ENCODE data around the gene SMIM34.
"Not testable (repeated sequence)": the region's sequence is repeated elsewhere in the genome, so short reads cannot be mapped to it uniquely, and the experiment has no call there.

Gene SMIM34, protein sequence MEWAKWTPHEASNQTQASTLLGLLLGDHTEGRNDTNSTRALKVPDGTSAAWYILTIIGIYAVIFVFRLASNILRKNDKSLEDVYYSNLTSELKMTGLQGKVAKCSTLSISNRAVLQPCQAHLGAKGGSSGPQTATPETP

GRCh38 chr21:34423805-34424204, at the start of gene SMIM34:
SMIM34 (minus strand) TSS chr21:34423951; CDS start chr21:34423839, 112 bp downstream.
- not testable (repeated sequence) for DNase-seq

- not testable (repeated sequence) for DNase-seq
Measured at GRCh38 chr21:34467333-34467732, 43.6 kb upstream of the SMIM34 start.

DNA sequence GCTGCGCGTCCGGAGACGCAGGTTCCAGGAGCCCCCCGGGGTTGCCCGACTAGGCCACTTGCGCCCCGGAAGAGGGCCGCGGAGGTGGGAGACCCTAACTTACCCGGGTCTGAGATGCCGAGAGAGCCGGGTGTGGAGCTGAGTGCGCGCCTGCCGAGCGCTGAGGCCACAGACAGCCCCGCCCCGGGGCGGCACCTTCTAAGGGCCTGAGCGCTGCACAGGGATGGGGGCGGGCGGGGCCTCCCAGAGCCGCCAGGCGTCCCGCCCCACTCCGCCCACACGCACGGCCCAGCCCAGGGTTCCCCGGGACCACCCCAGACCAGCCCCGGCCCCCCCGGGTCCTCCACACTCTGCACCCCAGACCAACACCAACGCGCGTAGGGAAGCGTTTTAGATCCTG, 35.7 kb upstream of the SMIM34 start:
- DNase-seq = not testable (repeated sequence)

DNA sequence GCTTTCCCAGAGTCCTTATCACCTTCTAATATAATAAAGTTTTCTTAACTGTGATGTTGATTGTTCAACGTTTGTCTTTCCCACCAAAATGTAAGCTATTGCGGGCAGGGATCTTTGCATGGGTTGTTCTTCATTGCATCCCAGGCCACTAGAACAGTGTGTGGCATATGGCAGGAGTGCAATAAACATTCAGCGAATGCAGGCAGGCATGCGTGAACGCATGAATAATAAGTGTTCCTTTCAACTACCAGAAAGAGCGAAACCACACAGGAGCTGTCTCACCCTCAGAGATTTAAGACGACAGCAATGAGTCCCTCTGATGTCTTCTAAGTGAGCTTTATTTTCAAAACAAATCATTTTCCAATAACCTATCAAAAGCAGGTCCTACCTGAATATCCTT, 34.5 kb upstream of the SMIM34 start:
- DNase-seq = not testable (repeated sequence)

GRCh38 chr21:34456180-34456579, 32.4 kb upstream of the SMIM34 start:
- DNase-seq = not testable (repeated sequence)

DNA sequence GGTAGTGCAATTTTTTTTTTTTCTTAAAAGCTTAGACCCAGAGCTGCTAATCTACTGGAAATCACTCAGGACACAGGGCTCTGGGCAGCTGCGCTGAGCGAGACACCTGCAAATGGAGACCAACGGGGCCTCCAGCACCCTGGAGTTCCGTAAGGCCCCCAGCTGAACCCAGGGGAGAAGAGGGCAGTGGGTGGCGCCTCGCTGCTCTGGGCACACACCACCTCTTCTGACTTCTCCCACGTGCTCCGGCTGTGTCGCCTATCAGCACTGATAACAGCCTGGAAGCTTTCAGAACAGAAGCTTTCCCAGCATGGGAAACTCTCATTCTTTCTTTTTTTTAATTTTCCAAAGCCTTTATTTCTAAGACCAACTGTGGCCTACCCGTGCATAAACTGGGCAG, 31.9 kb upstream of the SMIM34 start:
- DNase-seq = not testable (repeated sequence)

- DNase-seq = not testable (repeated sequence)
Measured at GRCh38 chr21:34447018-34447417, 23.3 kb upstream of the SMIM34 start.

GRCh38 chr21:34443486-34443885, 19.7 kb upstream of the SMIM34 start:
- not testable (repeated sequence) for DNase-seq

DNA sequence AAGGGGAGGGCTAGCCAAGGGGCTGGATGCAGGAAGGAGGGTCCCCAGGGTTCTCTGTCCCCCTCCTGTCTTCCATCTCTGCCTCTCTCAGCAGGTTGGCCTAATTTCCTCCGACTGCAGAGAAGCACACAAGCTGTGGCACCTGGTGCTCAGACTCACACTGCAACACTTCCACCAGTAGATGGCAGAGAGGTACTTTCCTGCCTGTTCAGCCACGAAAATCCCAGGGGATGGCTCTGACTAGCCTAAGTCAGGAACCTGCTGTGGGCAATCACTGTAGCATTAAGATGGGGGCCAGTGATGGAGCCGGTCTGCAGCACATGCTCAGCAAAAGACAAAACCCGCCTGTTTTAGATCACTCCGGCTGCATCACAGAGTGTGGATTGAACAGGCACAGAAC, 6.0 kb upstream of the SMIM34 start:
- not testable (repeated sequence) for DNase-seq

- not testable (repeated sequence) for DNase-seq
Measured at GRCh38 chr21:34428441-34428840, 4.7 kb upstream of the SMIM34 start.

GRCh38 chr21:34427339-34427738, 3.6 kb upstream of the SMIM34 start:
- DNase-seq = not testable (repeated sequence)

DNA sequence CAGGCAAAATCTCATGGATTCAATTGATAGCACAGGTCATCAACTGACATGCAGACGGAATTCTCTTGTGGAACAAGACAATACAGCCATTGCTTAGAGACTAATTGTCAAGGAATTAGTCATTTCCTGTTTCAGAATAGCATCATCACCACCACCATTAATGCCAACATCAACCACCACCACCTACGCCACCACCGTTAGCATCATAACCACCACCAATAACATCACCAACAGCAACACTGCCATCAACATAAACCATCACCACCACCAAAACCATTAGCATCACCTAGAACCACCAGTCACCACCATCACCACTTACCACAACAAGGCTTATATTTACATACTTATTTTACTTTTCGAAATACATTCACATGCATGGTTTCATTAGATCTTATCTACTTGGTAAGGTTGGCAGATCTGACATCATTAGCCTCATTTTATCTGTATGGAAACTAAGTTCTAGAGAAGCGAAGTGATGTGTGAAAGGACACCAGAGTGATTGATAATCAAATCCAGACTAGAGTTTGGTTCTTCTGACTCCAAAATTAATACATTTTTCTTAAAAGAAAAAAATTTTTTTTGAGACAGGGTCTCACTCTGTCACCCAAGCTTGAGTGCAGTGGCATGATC, 6.2 kb downstream of the SMIM34 start:
- not testable (repeated sequence) for DNase-seq

GRCh38 chr21:34407294-34407693, 16.5 kb downstream of the SMIM34 start:
- not testable (repeated sequence) for DNase-seq

GRCh38 chr21:34406676-34407075, 17.1 kb downstream of the SMIM34 start:
- DNase-seq = not testable (repeated sequence)

GRCh38 chr21:34406102-34406501, 17.6 kb downstream of the SMIM34 start:
- DNase-seq = not testable (repeated sequence)

GRCh38 chr21:34405686-34406085, 18.1 kb downstream of the SMIM34 start:
- not testable (repeated sequence) for DNase-seq

GRCh38 chr21:34404742-34405141, 19.0 kb downstream of the SMIM34 start:
- DNase-seq = not testable (repeated sequence)

DNA sequence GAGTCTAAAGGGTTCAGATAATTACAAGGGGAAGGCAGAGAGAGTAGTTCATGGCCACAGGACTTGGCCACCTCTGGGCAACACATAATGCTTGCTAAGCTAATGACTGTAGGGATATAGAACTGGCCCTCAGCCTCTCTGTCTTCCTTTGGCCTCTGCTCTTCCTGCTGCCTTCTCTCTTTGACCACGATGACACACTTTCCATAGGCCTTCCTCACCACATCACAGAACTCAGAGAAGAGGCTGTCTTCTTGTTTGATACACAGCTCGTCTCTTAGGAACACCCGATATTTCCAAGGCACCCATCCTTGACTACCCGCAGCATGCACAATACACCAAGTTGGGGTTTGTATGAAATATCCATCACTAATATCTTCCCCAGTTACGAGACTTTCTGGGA, 23.2 kb downstream of the SMIM34 start:
- not testable (repeated sequence) for DNase-seq

DNA sequence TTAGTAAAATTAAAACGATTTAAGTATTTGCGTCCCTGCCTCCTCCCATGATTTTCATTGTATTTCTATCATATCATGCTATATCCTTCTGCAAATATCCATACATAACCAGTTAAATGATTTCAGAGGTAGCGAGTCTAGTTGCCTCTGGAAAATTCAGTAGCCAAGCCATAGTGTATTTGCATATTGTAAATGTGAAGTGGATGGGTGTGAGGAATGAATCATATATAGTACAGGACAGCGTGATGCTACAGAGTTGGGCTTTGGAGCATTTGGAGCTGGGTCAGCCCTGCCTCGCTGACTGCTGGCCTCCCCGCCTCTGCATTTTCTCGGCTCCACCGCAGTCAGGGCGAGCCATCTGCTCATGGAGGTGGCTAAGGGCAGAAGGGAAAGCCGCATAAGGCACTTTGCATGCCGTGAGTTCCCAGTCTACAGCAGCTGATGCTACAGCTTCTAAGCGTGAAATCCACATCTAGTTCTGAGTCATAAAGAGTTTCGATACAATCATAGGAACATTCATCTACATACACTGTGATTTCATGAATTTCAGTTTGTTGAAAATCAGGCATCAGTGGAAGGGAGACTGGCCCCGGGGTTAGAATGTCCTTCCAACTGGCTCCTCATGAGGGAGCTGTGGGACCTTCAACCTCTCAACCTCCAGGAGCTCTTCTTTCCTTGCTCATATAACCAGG, 39.9 kb downstream of the SMIM34 start:
- not testable (repeated sequence) for DNase-seq

DNA sequence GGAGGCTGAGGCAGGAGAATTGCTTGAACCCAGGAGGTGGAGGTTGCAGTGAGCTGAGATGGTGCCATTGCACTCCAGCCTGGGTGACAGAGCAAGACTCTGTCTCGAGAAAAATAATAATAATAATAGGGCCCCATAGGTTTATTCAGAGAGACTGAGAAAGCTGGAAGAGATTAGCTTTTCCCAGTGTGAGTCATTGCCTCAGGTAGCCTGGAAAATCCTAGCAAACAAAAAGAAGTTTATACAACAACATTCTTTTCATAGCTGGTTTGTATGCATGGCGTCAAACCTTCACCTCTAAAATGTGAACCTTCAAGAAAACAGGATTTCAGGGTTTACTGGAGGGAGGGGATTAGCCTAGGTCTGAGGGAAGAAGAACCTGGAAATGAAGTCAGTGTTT, 40.6 kb downstream of the SMIM34 start:
- not testable (repeated sequence) for DNase-seq

DNA sequence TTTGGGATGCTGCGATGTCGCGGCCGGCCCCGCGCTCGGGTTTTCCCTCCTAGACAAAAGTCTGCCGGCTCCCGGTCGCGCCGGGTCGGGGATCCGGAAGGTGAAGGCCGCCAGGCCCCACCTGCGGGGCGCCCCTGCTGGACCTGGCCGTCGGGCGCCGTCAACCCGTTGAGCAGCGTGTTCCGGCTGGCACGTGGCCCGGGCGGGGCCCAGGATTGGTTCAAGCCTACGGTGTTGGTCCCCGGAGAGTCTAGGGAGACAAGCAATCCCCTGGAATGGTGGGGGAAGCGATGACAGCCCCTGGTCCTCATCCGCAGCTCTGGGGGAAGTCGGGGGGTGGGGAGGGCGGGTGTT, 48.2 kb downstream of the SMIM34 start:
- DNase-seq = not testable (repeated sequence)

DNA sequence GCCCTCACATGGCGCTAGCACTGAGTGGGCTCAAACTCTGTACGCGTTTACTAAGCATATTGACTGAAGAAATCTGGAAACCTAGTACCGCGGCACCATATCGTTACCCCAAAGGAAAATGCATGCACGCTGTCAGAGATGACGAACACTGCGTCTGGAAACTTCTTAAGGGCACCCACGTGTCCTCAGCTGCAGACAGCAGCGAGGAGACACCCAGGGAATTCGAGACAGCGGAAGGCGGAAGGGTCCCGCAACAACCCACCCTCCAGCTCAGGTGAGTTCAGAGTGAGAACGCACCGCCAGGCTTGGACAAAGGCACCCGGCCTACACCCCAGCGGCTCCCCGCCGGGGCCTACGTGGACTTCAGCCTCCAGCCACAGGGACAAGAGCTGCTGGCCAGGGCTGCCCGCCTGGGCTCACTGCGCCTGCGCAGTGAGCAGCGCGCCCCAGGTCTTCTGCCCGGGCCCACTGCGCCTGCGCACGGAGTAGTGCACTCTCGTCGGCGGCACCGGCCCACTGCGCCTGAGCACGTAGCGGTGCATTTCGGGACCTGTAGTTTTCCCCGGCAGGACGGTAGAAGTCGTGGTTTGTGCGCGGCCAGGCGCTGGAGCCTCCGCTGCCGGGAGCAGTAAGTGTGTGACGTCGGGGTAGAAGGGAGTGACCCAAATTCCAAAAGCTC, 48.7 kb downstream of the SMIM34 start, which contains the start of gene SMIM11:
Gene SMIM11 (plus strand): TSS at position 568 of the 679 bp plus-strand sequence. CDS start 3,998 bp downstream, outside the sequence.
- not testable (repeated sequence) for DNase-seq

DNA sequence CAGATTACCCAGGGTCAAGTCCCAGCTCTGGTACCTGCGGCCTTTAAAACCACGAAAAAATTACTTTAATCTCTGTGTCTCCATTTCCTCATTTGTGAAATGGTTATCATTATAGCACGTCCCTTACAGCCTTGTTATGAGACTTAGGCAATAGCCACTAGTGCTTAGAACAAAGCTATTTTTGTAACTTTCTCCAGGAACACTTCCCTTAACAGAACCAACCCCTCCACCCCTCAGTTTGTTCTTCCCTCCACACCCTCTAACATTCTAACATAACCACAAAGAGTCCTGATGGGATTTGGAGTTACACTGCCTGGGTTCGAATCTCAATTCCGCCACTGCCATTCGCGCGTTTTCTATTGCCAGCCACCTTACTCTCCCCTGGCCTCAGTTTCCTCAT, 49.3 kb downstream of the SMIM34 start:
- not testable (repeated sequence) for DNase-seq
